GM21737 (cell line): ENCODE data around the gene SLIRP.
"Not testable (repeated sequence)": the region's sequence is repeated elsewhere in the genome, so short reads cannot be mapped to it uniquely, and the experiment has no call there.

ENCODE experiments used
- ATAC-seq: cut with Tn5 transposase; IDR thresholded peaks from one replicate; pipeline ENCODE4 v1.9.1; 2021; ENCODE audit warnings: mild to moderate bottlenecking, moderate library complexity; ENCODE audit not compliant: unreplicated experiment

Gene SLIRP

DNA sequence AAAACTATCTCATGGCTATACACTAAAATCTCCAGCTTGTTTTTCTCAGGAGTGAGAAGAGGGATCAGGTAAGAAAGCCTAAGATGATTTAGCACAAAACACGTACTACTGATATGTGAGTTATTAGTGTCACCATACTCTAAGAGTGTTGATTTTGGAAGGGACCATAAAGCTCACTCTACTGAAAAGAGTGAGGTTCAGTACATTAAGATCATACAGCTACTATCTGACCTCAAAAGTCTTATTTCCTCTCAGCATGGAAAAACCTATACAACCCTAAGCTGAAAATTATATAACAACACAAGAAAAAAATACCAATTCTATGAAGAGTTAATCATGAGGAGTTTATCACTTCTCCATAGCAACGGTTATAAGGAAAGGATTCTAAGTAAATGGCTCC lies 33.5 kb downstream of the SLIRP start:
- ATAC-seq, result no peak

DNA sequence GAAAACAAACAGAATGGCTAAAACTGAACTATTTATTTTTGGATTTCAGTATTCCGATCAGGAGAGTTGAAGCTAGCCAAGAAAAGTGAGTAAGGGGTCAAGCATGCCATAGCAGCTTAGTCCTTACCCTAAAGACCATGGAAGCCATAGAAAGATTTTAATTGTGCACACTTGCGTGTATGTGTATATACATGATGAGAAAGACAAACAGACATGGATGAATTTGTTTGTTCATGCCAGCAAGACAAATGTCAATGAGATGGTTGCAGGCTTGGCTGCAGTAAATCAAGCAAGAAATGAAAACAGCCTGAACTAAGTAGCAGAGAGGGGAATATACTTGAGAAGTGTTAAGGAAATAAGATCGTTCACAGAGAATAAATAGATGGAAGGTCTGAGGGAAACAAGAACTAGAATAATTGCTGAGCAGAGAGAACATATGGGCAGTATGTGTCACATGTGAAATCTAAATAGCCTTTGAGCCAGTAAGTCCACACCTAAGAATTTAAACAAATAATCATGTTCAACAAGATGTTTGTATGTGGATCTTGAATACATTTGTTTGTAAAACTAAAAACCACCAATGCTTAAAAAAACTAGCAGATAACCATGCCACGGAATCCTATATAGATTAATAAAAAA lies 38.3 kb downstream of the SLIRP start:
- no peak for ATAC-seq

DNA sequence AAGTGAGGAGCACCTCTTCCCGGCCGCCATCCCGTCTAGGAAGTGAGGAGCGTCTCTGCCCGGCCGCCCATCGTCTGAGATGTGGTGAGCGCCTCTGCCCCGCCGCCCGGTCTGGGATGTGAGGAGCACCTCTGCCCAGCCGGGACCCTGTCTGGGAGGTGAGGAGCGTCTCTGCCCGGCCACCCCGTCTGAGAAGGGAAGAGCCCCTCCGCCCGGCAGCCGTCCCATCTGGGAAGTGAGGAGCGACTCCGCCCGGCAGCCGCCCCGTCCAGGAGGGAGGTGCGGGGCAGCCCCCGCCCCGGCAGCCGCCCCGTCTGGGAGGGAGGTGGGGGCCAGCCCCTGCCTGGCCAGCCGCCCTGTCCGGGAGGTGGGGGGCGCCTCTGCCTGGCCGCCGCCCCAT lies 39.5 kb downstream of the SLIRP start:
- not testable (repeated sequence) for ATAC-seq

DNA sequence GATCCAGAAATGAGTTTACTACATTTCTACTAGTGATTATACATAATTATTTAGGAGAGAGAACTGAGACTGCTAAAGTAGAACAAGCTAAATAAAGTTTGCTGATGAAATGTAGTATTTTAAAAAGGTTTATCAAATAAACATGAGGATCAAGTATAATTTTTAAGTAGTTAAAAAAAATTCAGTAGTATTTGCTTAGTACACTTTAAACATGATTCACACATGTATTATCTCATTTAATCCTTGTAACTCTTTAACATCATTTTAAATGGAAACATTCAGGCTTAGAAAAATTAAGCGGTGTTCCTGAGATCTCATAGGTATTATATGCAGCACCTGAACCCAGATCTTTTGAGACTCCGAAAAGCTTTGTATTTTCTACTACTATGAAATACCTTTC lies 44.4 kb downstream of the SLIRP start:
- no peak for ATAC-seq

DNA sequence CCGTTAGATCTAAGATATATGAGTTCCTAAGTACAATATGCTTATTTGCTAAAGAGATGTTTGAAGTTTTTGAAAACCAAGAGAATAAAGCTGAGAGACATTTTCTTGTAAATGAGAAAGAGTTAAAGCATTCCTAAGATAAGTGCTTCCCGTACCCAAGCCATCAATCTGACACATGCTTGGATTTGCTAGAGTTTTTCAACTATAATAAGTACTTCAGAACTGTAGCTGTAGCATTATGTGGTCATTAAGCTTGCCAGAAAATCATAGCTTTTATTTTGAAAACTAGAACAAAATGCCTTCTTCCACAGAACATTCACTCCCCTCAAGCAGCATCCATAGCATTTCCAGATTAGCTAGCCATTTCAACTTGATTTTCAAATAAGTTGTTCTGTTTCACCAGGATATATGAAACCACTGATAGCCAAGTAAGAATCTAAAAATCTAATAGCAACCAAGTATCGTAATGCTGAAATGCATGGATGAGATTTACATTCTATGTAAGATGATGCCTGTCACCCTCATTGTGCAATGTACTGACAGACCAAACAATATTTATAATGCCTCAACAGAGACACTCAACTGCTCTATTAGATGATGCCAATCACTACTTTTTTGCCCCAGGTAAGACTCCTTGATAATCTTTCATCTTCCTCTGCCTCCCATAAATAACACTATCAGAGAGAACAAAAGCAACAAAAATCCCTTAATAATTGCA lies 45.1 kb downstream of the SLIRP start:
- no peak for ATAC-seq

DNA sequence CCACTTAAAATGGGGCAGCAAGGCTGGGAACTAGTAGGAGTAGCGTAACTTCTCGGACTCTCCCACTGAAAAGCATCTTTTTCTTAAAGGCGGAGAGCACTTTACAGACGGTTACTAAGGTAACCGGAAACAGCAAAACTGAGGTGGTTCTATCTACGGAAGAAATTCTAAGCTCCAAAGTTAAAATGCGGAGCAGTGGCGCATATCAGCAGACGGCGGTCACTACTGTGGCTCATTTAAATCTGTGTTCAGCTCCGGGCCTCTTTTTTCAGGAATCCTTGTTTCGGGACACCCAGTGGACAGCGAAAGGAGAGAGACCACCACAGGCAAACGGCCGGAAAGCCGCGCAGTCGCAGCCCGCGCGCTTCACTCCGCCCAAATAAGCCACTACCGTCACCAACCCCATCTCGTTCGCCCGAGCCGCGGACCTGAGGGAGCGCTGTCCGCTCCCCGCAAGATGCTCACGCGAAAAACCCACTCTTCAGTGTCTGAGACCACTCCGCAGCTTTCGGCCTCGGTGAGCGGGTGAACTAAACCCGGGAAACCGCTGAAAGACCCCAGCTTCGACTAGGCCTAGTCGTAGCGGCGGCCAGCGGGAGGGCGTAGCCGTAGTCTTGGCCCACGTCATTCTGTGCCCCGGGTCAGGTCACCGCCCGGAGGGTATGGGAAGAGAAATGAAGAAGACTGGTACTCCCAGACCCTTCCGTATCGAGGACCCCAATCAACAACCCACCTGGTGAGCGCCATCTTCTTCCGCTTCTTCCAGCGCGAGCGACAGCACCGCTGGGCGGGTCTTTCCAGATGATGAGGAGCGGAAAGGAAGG lies 52.7 kb downstream of the SLIRP start, which contains the start of gene SNW1:
Gene SNW1, minus strand, starts transcription at position 776 of the 824 bp plus-strand sequence. Its CDS starts 29 bp downstream, at position 747.
- peak; percentile 91 for ATAC-seq

DNA sequence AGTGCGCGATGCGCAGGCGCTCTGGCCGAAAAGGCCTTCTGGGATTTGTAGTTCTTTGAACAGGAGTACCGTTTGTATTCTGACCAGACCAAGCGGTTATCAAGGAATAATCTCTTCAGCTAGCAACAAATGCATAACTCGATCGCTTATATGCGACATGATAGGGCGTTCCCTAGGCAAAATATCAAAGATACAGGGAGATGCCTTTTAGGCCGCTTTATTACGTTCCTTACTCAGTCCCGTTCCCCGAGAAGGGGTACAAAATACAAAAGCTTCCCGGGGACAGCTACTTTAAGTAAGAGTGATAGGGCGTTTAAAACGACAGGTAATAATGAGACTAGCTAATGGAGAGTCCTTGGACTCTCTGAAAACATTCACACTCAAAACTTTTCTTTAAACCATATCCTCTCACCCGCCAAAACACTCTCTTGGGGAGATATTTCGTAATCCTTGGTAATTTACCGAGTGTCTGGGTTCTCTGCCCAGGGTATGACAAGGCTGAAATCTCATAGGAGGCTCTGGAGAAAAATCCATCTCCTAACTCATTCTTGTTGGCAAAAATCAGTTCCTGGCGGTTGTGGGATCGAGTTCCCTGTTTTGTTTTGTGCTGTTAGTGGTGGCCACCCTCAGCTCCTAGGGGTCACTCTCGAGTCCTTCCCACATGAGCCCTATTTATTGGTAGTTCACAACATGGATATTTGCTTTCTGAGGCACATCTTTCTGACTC lies 53.5 kb downstream of the SLIRP start:
- no peak for ATAC-seq

DNA sequence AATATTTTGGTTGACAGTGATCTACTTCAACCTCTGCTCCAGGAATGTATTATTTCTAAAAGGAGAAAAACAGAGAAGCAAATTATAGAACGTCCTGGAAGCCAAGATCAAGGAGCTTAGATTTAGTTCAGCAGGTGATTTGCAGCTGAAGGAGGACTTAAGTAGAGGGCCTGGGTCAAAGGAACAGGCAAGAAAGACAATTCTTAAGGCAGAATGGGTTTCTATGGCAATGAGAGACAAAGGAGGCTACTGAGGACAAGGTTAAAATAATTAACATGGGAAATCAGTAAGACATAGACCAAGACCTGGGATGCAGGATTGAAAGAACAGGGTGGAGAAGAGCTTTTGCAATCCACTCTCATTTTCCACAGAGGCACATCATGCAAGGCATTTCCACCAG lies 55.4 kb downstream of the SLIRP start:
- no peak for ATAC-seq

DNA sequence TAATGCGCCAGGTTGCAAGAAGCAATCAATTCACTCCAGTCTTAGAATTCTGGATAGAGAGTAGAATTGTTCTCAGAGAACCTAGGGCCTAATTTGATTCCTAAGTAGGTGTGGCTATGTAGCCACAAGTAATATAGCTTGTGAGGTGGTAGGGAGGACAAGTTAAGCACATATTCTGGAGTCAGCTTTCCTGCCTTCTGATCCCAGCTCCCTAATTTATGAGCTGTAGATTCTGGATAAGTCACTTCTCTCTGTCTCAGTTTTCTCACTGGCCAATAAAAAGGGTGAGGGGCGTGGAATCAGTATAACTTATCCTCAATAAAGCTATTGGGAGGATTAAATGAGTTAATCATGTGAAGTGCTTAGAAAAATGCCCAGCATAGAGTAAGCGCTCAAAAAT lies 56.1 kb downstream of the SLIRP start:
- ATAC-seq, result no peak
